Medulla oblongata (tissue), 1 donor: ENCODE measurements around the gene KMT5C.

ENCODE experiments used
- DNase-seq: peaks from one replicate; pipeline ENCODE4 v3.0.0-alpha.2; 2015; ENCODE audit errors: extremely low spot score

KMT5C gene

GRCh38 chr19:55385724-55386492 lies 46.2 kb downstream of the KMT5C start, which contains the start of gene RPL28:
Gene RPL28, plus strand, starts transcription at chr19:55385932. Its CDS starts 426 bp downstream, at chr19:55386358.
- peak; percentile 99 for DNase-seq

- DNase-seq = no peak
Measured at GRCh38 chr19:55386493-55386971, 46.9 kb downstream of the KMT5C start.

- no peak for DNase-seq
Measured at GRCh38 chr19:55387736-55388497, 48.2 kb downstream of the KMT5C start.

- DNase-seq = no peak
Measured at GRCh38 chr19:55389386-55390317, 50.0 kb downstream of the KMT5C start.

GRCh38 chr19:55390461-55390880 lies 50.8 kb downstream of the KMT5C start:
- DNase-seq = no peak

- DNase-seq = no peak
Measured at GRCh38 chr19:55391191-55391670, 51.6 kb downstream of the KMT5C start.

- no peak for DNase-seq
Measured at GRCh38 chr19:55391702-55392615, 52.3 kb downstream of the KMT5C start.

- no peak for DNase-seq
Measured at GRCh38 chr19:55392820-55393761, 53.4 kb downstream of the KMT5C start.
